ENCODE measurements around the gene CCDC40.

The CCDC40 gene

GRCh38 chr17:80000136-80000535 lies 36.3 kb upstream of the CCDC40 start:
- DNase-seq (ENCODE audit: low read depth), result no peak

GRCh38 chr17:80000981-80001775 lies 35.3 kb upstream of the CCDC40 start:
- no peak for DNase-seq (ENCODE audit: low read depth)

GRCh38 chr17:80002070-80002641 lies 34.3 kb upstream of the CCDC40 start:
- DNase-seq (ENCODE audit: low read depth), result no peak

- no peak for DNase-seq (ENCODE audit: low read depth)
Measured at GRCh38 chr17:80002690-80003490, 33.6 kb upstream of the CCDC40 start.

GRCh38 chr17:80003969-80004368 lies 32.5 kb upstream of the CCDC40 start:
- DNase-seq (ENCODE audit: low read depth), result no peak

GRCh38 chr17:80005360-80006338 lies 30.8 kb upstream of the CCDC40 start:
- DNase-seq (ENCODE audit: low read depth), result peak; percentile 34

- DNase-seq (ENCODE audit: low read depth), result no peak
Measured at GRCh38 chr17:80006339-80006720, 30.1 kb upstream of the CCDC40 start.

GRCh38 chr17:80006811-80007752 lies 29.4 kb upstream of the CCDC40 start:
- DNase-seq (ENCODE audit: low read depth), result no peak

- no peak for DNase-seq (ENCODE audit: low read depth)
Measured at GRCh38 chr17:80007939-80008338, 28.5 kb upstream of the CCDC40 start.

- DNase-seq (ENCODE audit: low read depth), result peak; percentile 65
Measured at GRCh38 chr17:80008383-80008840, 28.0 kb upstream of the CCDC40 start.

GRCh38 chr17:80008848-80009247 lies 27.6 kb upstream of the CCDC40 start:
- no peak for DNase-seq (ENCODE audit: low read depth)

GRCh38 chr17:80009391-80010282 lies 26.8 kb upstream of the CCDC40 start:
- no peak for DNase-seq (ENCODE audit: low read depth)

- DNase-seq (ENCODE audit: low read depth), result no peak
Measured at GRCh38 chr17:80010283-80010858, 26.1 kb upstream of the CCDC40 start.

- no peak for DNase-seq (ENCODE audit: low read depth)
Measured at GRCh38 chr17:80011989-80012555, 24.4 kb upstream of the CCDC40 start.

GRCh38 chr17:80012765-80013741 lies 23.4 kb upstream of the CCDC40 start:
- DNase-seq (ENCODE audit: low read depth), result no peak

GRCh38 chr17:80017226-80018010 lies 19.0 kb upstream of the CCDC40 start:
- no peak for DNase-seq (ENCODE audit: low read depth)
